Muscle layer of colon (tissue), 2 donors: ENCODE results near the gene SPAAR.

Experiments
- H3K27ac ChIP-seq: one replicate; pipeline ENCODE4 v1.7.0; 2013; ENCODE audit warnings: low read depth, mild to moderate bottlenecking, low read length, moderate library complexity
- H3K27me3 ChIP-seq, 2 donors: one replicate each; pipeline ENCODE4 v1.7.0; 2013; ENCODE audit warnings: low read length in 2 of 2, mild to moderate bottlenecking in 2 of 2; ENCODE audit not compliant: insufficient read depth in 2 of 2, control insufficient read depth in 1 of 2
- H3K36me3 ChIP-seq: one replicate; pipeline ENCODE4 v1.7.0; 2013; ENCODE audit warnings: mild to moderate bottlenecking, low read length; ENCODE audit not compliant: insufficient read depth
- H3K4me1 ChIP-seq: one replicate; pipeline ENCODE4 v1.7.0; 2013; ENCODE audit warnings: mild to moderate bottlenecking, low read length; ENCODE audit not compliant: insufficient read depth
- H3K4me3 ChIP-seq, 2 donors: one replicate each; pipeline ENCODE4 v1.7.0; 2013; ENCODE audit warnings: low read length in 2 of 2, low read depth in 1 of 2, mild to moderate bottlenecking in 1 of 2, moderate library complexity in 1 of 2
- H3K9ac ChIP-seq: one replicate; pipeline ENCODE4 v1.7.0; 2013; ENCODE audit warnings: low read length
- H3K9me3 ChIP-seq: one replicate; pipeline ENCODE4 v1.7.0; 2013; ENCODE audit warnings: mild to moderate bottlenecking, low read length
- donor health status: abdominal sarcoma.
- donor health status: Adenocarcinoma of cecum.

SPAAR gene

GRCh38 chr9:35905051-35905781 lies 4.1 kb upstream of the SPAAR start:
- no peaks in the 10 kb centered on the region for H3K36me3 ChIP-seq
- no peaks in the 10 kb centered on the region for H3K27me3 ChIP-seq
- H3K4me3 ChIP-seq = no peak overlapping the region
- peak overlapping the region; percentile 87 for H3K27ac ChIP-seq
- no peak overlapping the region for H3K9ac ChIP-seq
- no peaks in the 10 kb centered on the region for H3K9me3 ChIP-seq
- H3K4me1 ChIP-seq = peaks cover 57% of the 10 kb centered on the region

- H3K9ac ChIP-seq = no peak within 1 kb of the TSS
- peak within 1 kb of the TSS; percentile 87 for H3K27ac ChIP-seq
- peaks cover 66% of the 10 kb centered on the region for H3K4me1 ChIP-seq
- peak within 1 kb of the TSS; percentile 2 to 45 for H3K4me3 ChIP-seq
- no peaks in the 10 kb centered on the region for H3K27me3 ChIP-seq
- no peaks in the 10 kb centered on the region for H3K9me3 ChIP-seq
- H3K36me3 ChIP-seq = no peaks in the 10 kb centered on the region
These were observed 3.2 kb upstream of the SPAAR start, which contains the start of gene HRCT1 for GRCh38 chr9:35905912-35906679. Gene HRCT1, plus strand, starts transcription at chr9:35906202. Its CDS starts 86 bp downstream, at chr9:35906288.

- Histone ChIP-seq H3K9ac (peak overlapping the region; percentile 47), H3K9me3 (no peaks in the 10 kb centered on the region), H3K27me3 (no peaks in the 10 kb centered on the region), H3K36me3 (no peaks in the 10 kb centered on the region), H3K4me3 (peak overlapping the region in 1 of 2 donors; percentile 45), H3K27ac (peak overlapping the region; percentile 87), H3K4me1 (peaks cover 66% of the 10 kb centered on the region)
These were observed 2.2 kb upstream of the SPAAR start for GRCh38 chr9:35906923-35907699.

GRCh38 chr9:35907711-35908503 lies 1.4 kb upstream of the SPAAR start:
- Histone ChIP-seq H3K9ac (peak overlapping the region; percentile 47), H3K4me1 (peaks cover 66% of the 10 kb centered on the region), H3K4me3 (peak overlapping the region in 1 of 2 donors; percentile 45)

GRCh38 chr9:35908504-35909125 lies 675 bp upstream of the SPAAR start:
- Histone ChIP-seq H3K4me3 (no peak overlapping the region), H3K9ac (no peak overlapping the region), H3K36me3 (no peaks in the 10 kb centered on the region)

More at GRCh38 chr9:35907711-35908503, 1.4 kb upstream of the SPAAR start:
- Histone ChIP-seq H3K27me3 (no peaks in the 10 kb centered on the region), H3K9me3 (no peaks in the 10 kb centered on the region), H3K27ac (peak overlapping the region; percentile 87), H3K36me3 (no peaks in the 10 kb centered on the region)

GRCh38 chr9:35909687-35910612 lies 660 bp downstream of the SPAAR start:
- Histone ChIP-seq H3K4me3 (no peak overlapping the region), H3K9me3 (no peaks in the 10 kb centered on the region), H3K4me1 (peaks cover 60% of the 10 kb centered on the region), H3K36me3 (no peaks in the 10 kb centered on the region), H3K27me3 (no peaks in the 10 kb centered on the region), H3K9ac (no peak overlapping the region), H3K27ac (peak overlapping the region; percentile 87)

More at GRCh38 chr9:35908504-35909125, 675 bp upstream of the SPAAR start:
- Histone ChIP-seq H3K4me1 (peaks cover 66% of the 10 kb centered on the region), H3K27me3 (no peaks in the 10 kb centered on the region), H3K27ac (peak overlapping the region; percentile 87), H3K9me3 (no peaks in the 10 kb centered on the region)

- no peak overlapping the region for H3K4me3 ChIP-seq
- H3K36me3 ChIP-seq = no peaks in the 10 kb centered on the region
- H3K27ac ChIP-seq = no peak overlapping the region
- H3K9ac ChIP-seq = no peak overlapping the region
- H3K4me1 ChIP-seq = peaks cover 52% of the 10 kb centered on the region
- H3K9me3 ChIP-seq = no peaks in the 10 kb centered on the region
- no peaks in the 10 kb centered on the region for H3K27me3 ChIP-seq
These were observed 1.5 kb downstream of the SPAAR start for GRCh38 chr9:35910613-35911359.

GRCh38 chr9:35911690-35912089 lies 2.4 kb downstream of the SPAAR start:
- no peak overlapping the region for H3K27ac ChIP-seq
- H3K4me1 ChIP-seq = peaks cover 44% of the 10 kb centered on the region
- H3K9ac ChIP-seq = no peak overlapping the region
- H3K27me3 ChIP-seq = no peaks in the 10 kb centered on the region
- H3K36me3 ChIP-seq = no peaks in the 10 kb centered on the region
- H3K4me3 ChIP-seq = no peak overlapping the region
- no peaks in the 10 kb centered on the region for H3K9me3 ChIP-seq

- peaks cover 32% of the 10 kb centered on the region for H3K4me1 ChIP-seq
- no peak overlapping the region for H3K27ac ChIP-seq
- H3K9ac ChIP-seq = no peak overlapping the region
These were observed 3.6 kb downstream of the SPAAR start for GRCh38 chr9:35912791-35913400.

More at GRCh38 chr9:35912791-35913400, 3.6 kb downstream of the SPAAR start:
- H3K9me3 ChIP-seq = no peaks in the 10 kb centered on the region
- no peaks in the 10 kb centered on the region for H3K36me3 ChIP-seq
- H3K27me3 ChIP-seq = no peaks in the 10 kb centered on the region
- H3K4me3 ChIP-seq = no peak overlapping the region
